NCI-H1417 (cell line): ENCODE measurements around the gene NPBWR2.

Source experiments
- DNase-seq, 3 experiments: peaks; one replicate each; lab custom pipeline; 2025; lab: John Stamatoyannopoulos, UW

NPBWR2 gene

GRCh38 chr20:64072498-64073063 lies 34.8 kb downstream of the NPBWR2 start:
- no peak for DNase-seq

GRCh38 chr20:64071341-64072332 lies 35.7 kb downstream of the NPBWR2 start:
- no peak for DNase-seq

GRCh38 chr20:64070244-64070993 lies 36.9 kb downstream of the NPBWR2 start:
- DNase-seq: no peak

GRCh38 chr20:64069614-64070243 lies 37.6 kb downstream of the NPBWR2 start:
- DNase-seq: peak in 2 of 3 experiments; percentile 62 to 71

- DNase-seq: peak in 2 of 3 experiments; percentile 63 to 75
These were observed 38.2 kb downstream of the NPBWR2 start for GRCh38 chr20:64069209-64069613.

GRCh38 chr20:64068386-64069208 lies 38.8 kb downstream of the NPBWR2 start:
- DNase-seq: peak in 2 of 3 experiments; percentile 70 to 79

- DNase-seq: no peak
These were observed 39.5 kb downstream of the NPBWR2 start for GRCh38 chr20:64067733-64068307.

GRCh38 chr20:64067005-64067632 lies 40.2 kb downstream of the NPBWR2 start:
- no peak for DNase-seq

- DNase-seq: no peak
These were observed 41.4 kb downstream of the NPBWR2 start for GRCh38 chr20:64065974-64066343.

GRCh38 chr20:64065062-64065973 lies 42.0 kb downstream of the NPBWR2 start:
- DNase-seq: peak in 2 of 3 experiments; percentile 55 to 63

GRCh38 chr20:64064145-64064698 lies 43.1 kb downstream of the NPBWR2 start:
- no peak for DNase-seq

GRCh38 chr20:64063389-64064144 lies 43.8 kb downstream of the NPBWR2 start:
- DNase-seq: peak in 1 of 3 experiments; percentile 38

- peak; percentile 94 to 97 (median 95) for DNase-seq
These were observed 44.6 kb downstream of the NPBWR2 start, which contains the start of gene TCEA2 for GRCh38 chr20:64062596-64063388. Gene TCEA2, plus strand, starts transcription at chr20:64063198. Its CDS starts 115 bp downstream, at chr20:64063313.

GRCh38 chr20:64062276-64062595 lies 45.1 kb downstream of the NPBWR2 start:
- DNase-seq: no peak

GRCh38 chr20:64058536-64058935 lies 48.8 kb downstream of the NPBWR2 start:
- DNase-seq: no peak

GRCh38 chr20:64057628-64058498 lies 49.5 kb downstream of the NPBWR2 start:
- DNase-seq: peak; percentile 68 to 81 (median 71)
